ENCODE data around the gene ADRB1. TPM values are rescaled to one million over a fixed set of nuclear protein-coding genes. Genes with fewer than 3 reads are reported as not detected.

ADRB1 gene
- total and polyA plus RNA-seq, 2 donors from 2014 or later, result 0.72 to 1.4 TPM

DNA sequence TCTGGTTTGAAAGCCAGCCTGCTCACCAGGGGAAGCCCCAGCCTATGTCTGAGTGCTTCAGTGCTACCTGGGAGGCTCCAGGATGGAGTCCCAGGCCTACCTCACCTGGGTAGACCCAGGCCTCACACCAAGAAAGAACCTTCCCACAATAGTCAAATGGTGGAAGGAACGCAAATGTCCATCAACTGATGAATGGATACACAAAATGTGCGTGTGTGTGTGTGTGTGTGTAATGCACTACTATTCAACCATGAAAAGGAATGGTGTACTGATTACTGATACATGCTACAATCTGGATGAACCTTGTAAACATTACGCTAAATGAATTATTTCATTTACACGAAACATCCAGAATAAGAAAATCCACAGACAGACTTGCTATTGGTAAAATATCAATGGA, 15.2 kb upstream of the ADRB1 start:
- H3K36me3 ChIP-seq (ENCODE audit: control insufficient read depth in 2 of 3, insufficient read depth in 3 of 3, low read length in 3 of 3), result no peaks in the 10 kb centered on the region
- no peaks in the 10 kb centered on the region for H3K9me3 ChIP-seq (ENCODE audit: control insufficient read depth in 2 of 3, insufficient read depth in 1 of 3, low read length in 3 of 3)
- no peak overlapping the region for H3K4me3 ChIP-seq (ENCODE audit: low read length in 3 of 3)
- intact Hi-C loops (cut with DNase I), result no loop called here
- no peak overlapping the region for H3K9ac ChIP-seq (ENCODE audit: low read length in 3 of 3)
- FAIRE-seq, result no peak
- peaks cover 3% of the 10 kb centered on the region for H3K27me3 ChIP-seq (ENCODE audit: control insufficient read depth, insufficient read depth, low read length)
- H3K27ac ChIP-seq (ENCODE audit: low read depth in 2 of 2, low read length in 2 of 2), result no peak overlapping the region
- TF ChIP-seq, protein P1, sequence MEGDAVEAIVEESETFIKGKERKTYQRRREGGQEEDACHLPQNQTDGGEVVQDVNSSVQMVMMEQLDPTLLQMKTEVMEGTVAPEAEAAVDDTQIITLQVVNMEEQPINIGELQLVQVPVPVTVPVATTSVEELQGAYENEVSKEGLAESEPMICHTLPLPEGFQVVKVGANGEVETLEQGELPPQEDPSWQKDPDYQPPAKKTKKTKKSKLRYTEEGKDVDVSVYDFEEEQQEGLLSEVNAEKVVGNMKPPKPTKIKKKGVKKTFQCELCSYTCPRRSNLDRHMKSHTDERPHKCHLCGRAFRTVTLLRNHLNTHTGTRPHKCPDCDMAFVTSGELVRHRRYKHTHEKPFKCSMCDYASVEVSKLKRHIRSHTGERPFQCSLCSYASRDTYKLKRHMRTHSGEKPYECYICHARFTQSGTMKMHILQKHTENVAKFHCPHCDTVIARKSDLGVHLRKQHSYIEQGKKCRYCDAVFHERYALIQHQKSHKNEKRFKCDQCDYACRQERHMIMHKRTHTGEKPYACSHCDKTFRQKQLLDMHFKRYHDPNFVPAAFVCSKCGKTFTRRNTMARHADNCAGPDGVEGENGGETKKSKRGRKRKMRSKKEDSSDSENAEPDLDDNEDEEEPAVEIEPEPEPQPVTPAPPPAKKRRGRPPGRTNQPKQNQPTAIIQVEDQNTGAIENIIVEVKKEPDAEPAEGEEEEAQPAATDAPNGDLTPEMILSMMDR (IDR thresholded peaks at IDR 0.05; ENCODE audit: borderline replicate concordance, extremely low read depth, insufficient read depth), result no peak
- peaks cover 0 to 2% (median 0%) of the 10 kb centered on the region in 3 donors for H3K4me1 ChIP-seq (ENCODE audit: control insufficient read depth in 2 of 3, insufficient read depth in 2 of 3, low read depth in 1 of 3, low read length in 3 of 3)
- DNase-seq, result no peak

DNA sequence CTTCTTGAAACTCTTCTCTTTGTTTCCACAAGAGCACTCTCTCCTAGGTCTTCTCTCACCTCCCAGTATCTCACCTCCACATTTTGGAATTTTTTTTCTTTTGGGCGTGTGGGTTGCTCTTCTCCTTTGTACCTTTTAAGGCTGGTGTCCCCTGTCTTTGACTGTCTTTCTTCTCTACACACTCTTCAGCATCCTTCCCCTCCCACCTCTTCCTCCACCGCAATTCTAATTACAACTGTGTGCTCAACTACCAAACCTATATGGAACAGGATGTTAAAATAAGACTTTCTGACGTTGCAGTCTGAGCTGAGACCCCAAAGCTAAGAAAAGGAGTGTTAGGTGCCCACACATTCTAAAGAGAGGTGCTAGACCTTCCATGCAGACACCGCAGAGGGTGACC, 14.0 kb upstream of the ADRB1 start:
- intact Hi-C loops (cut with DNase I), result no loop called here
- FAIRE-seq, result no peak
- Histone ChIP-seq H3K36me3 (ENCODE audit: control insufficient read depth in 2 of 3, insufficient read depth in 3 of 3, low read length in 3 of 3) (no peaks in the 10 kb centered on the region), H3K4me1 (ENCODE audit: control insufficient read depth in 2 of 3, insufficient read depth in 2 of 3, low read depth in 1 of 3, low read length in 3 of 3) (peaks cover 0 to 2% (median 0%) of the 10 kb centered on the region in 3 donors), H3K9me3 (ENCODE audit: control insufficient read depth in 2 of 3, insufficient read depth in 1 of 3, low read length in 3 of 3) (no peaks in the 10 kb centered on the region), H3K27ac (ENCODE audit: low read depth in 2 of 2, low read length in 2 of 2) (no peak overlapping the region), H3K27me3 (ENCODE audit: control insufficient read depth, insufficient read depth, low read length) (peaks cover 3% of the 10 kb centered on the region), H3K9ac (ENCODE audit: low read length in 3 of 3) (no peak overlapping the region), H3K4me3 (ENCODE audit: low read length in 3 of 3) (no peak overlapping the region)
- no peak for DNase-seq
- TF ChIP-seq, protein P1 (IDR thresholded peaks at IDR 0.05; ENCODE audit: borderline replicate concordance, extremely low read depth, insufficient read depth), result no peak

DNA sequence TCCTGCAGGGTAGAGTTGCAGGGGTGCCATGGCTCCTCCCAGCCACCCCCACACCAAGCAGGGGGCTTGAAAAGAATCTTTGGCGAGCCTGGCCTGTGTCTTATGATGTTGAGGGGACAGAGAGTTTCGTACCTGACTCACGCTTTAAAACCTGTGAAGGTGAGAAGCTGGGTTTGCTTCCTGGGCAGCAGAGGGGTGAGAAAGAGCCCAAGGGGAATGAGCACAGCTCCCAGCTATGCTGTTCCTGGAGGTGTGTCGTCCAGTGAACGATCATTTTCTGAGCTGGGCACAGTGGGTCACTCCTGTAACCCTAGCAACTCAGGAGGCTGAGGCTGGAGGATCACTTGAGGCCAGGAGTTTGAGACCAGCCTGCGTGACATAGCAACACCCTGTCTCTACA, 13.5 kb upstream of the ADRB1 start:
- Histone ChIP-seq H3K27ac (ENCODE audit: low read depth in 2 of 2, low read length in 2 of 2) (no peak overlapping the region), H3K9me3 (ENCODE audit: control insufficient read depth in 2 of 3, insufficient read depth in 1 of 3, low read length in 3 of 3) (no peaks in the 10 kb centered on the region), H3K36me3 (ENCODE audit: control insufficient read depth in 2 of 3, insufficient read depth in 3 of 3, low read length in 3 of 3) (no peaks in the 10 kb centered on the region), H3K9ac (ENCODE audit: low read length in 3 of 3) (no peak overlapping the region), H3K27me3 (ENCODE audit: control insufficient read depth, insufficient read depth, low read length) (peaks cover 3% of the 10 kb centered on the region), H3K4me1 (ENCODE audit: control insufficient read depth in 2 of 3, insufficient read depth in 2 of 3, low read depth in 1 of 3, low read length in 3 of 3) (peaks cover 0 to 2% (median 0%) of the 10 kb centered on the region in 3 donors), H3K4me3 (ENCODE audit: low read length in 3 of 3) (no peak overlapping the region)
- DNase-seq (no peak), FAIRE-seq (no peak)
- TF ChIP-seq, protein P1 (IDR thresholded peaks at IDR 0.05; ENCODE audit: borderline replicate concordance, extremely low read depth, insufficient read depth), result no peak
- intact Hi-C loops (cut with DNase I), result no loop called here
